ENCODE data around the gene TSPEAR.

TSPEAR gene

GRCh38 chr21:44684483-44684882 is 26.9 kb downstream of the TSPEAR start:
- TF ChIP-seq POLR2AphosphoS5 (IDR thresholded peaks at IDR 0.05; ENCODE audit: low read depth, low read length) (no peak), REST (IDR thresholded peaks at IDR 0.05; ENCODE audit: insufficient read depth in 1 of 2, low read depth in 2 of 2, low read length in 2 of 2) (no peak), FOXP2 (optimal IDR thresholded peaks at IDR 0.05; ENCODE audit: borderline replicate concordance, extremely low read depth, extremely low read length, insufficient read depth) (no peak), TAF1 (IDR thresholded peaks at IDR 0.05; ENCODE audit: borderline replicate concordance, insufficient read depth, low read length) (no peak), SIN3A (IDR thresholded peaks at IDR 0.05; ENCODE audit: borderline replicate concordance, insufficient read depth, low read length) (no peak)

- TF ChIP-seq FOXP2 (optimal IDR thresholded peaks at IDR 0.05; ENCODE audit: borderline replicate concordance, extremely low read depth, extremely low read length, insufficient read depth), result no peak
- TF ChIP-seq POLR2AphosphoS5 (IDR thresholded peaks at IDR 0.05; ENCODE audit: low read depth, low read length), result no peak
- TF ChIP-seq SIN3A (IDR thresholded peaks at IDR 0.05; ENCODE audit: borderline replicate concordance, insufficient read depth, low read length), result no peak
- no peak for TF ChIP-seq REST (IDR thresholded peaks at IDR 0.05; ENCODE audit: insufficient read depth in 1 of 2, low read depth in 2 of 2, low read length in 2 of 2)
- TF ChIP-seq TAF1 (IDR thresholded peaks at IDR 0.05; ENCODE audit: borderline replicate concordance, insufficient read depth, low read length), result no peak
These were observed 27.3 kb downstream of the TSPEAR start for GRCh38 chr21:44684077-44684476.

- TF ChIP-seq REST (IDR thresholded peaks at IDR 0.05; ENCODE audit: insufficient read depth in 1 of 2, low read depth in 2 of 2, low read length in 2 of 2) (no peak), POLR2AphosphoS5 (IDR thresholded peaks at IDR 0.05; ENCODE audit: low read depth, low read length) (no peak), FOXP2 (optimal IDR thresholded peaks at IDR 0.05; ENCODE audit: borderline replicate concordance, extremely low read depth, extremely low read length, insufficient read depth) (no peak), TAF1 (IDR thresholded peaks at IDR 0.05; ENCODE audit: borderline replicate concordance, insufficient read depth, low read length) (no peak), SIN3A (IDR thresholded peaks at IDR 0.05; ENCODE audit: borderline replicate concordance, insufficient read depth, low read length) (no peak)
These were observed 28.7 kb downstream of the TSPEAR start for GRCh38 chr21:44682580-44683151.

GRCh38 chr21:44681861-44682579 is 29.4 kb downstream of the TSPEAR start, which contains the start of gene KRTAP12-1:
Gene KRTAP12-1 (minus strand): TSS chr21:44682163. CDS start chr21:44682123, 40 bp downstream.
- no peak for TF ChIP-seq TAF1 (IDR thresholded peaks at IDR 0.05; ENCODE audit: borderline replicate concordance, insufficient read depth, low read length)
- TF ChIP-seq SIN3A (IDR thresholded peaks at IDR 0.05; ENCODE audit: borderline replicate concordance, insufficient read depth, low read length), result no peak
- no peak for TF ChIP-seq REST (IDR thresholded peaks at IDR 0.05; ENCODE audit: insufficient read depth in 1 of 2, low read depth in 2 of 2, low read length in 2 of 2)
- no peak for TF ChIP-seq FOXP2 (optimal IDR thresholded peaks at IDR 0.05; ENCODE audit: borderline replicate concordance, extremely low read depth, extremely low read length, insufficient read depth)
- no peak for TF ChIP-seq POLR2AphosphoS5 (IDR thresholded peaks at IDR 0.05; ENCODE audit: low read depth, low read length)

Measured in PFSK-1 (cell line).